AG04449 (cell line): ENCODE results near the gene PGAP1.

Experiments used
- CTCF ChIA-PET: fragments of 350-600 bp; formaldehyde crosslinking; extraction: SDS; loops from one replicate; lab custom pipeline; 2021; ENCODE audit warnings: antibody characterized with exemption; lab: Yijun Ruan, JAX
- POLR2A ChIA-PET: fragments of 400-600, 350-600 bp; formaldehyde crosslinking; extraction: SDS; loops from one replicate; lab custom pipeline; 2020; ENCODE audit warnings: antibody characterized with exemption, inconsistent platforms; lab: Yijun Ruan, JAX
- DNase-seq: peaks from one replicate; pipeline ENCODE4 v3.0.0-alpha.2; 2010; ENCODE audit warnings: low read depth, low spot score
- H3K4me3 ChIP-seq: 2 replicates; pipeline ENCODE4 v1.5.1; 2011; ENCODE audit warnings: low read depth, mild to moderate bottlenecking, control low read depth, low read length
- TF ChIP-seq, protein P1 (sequence below): IDR thresholded peaks from one replicate; pipeline ENCODE4 v1.5.1; 2011; ENCODE audit warnings: mild to moderate bottlenecking, moderate library complexity, low read length, control low read depth, inconsistent platforms; ENCODE audit not compliant: insufficient read depth; ENCODE audit errors: missing control alignments

PGAP1 gene

DNA sequence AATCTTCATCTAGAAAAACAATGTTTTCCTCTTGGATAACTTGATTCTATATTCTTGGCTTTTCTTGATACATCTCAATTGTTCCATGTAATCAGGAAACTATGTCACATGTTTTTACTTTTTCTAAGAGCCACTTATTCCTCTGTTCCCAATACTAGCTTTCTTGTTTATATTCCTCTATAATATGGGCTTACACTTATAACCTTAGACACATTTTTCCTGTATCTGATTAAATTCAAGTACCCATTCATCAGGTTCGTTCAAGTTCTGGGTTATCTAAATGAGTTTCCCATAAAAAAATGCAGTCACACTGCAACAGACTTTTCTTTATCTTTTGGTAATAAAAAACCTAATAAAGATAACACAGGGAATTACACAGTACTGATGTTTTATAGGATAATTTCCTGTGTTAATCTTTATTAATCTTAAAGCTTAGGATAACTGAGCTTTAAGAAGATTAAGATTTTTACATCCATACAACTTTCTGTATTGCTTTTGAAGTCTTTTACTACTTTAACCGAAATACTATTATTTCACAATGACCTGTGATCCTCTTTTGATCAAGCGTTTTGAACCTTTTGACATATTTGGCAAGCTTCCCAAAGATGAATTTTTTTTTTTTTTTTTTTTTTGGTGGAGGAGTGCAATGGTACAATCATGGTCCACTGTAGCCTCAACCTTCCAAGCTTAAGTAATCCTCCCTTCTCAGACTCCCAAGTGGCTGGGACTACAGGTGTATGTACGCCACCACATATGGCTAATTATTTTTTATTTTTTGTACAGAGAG, 73.0 kb downstream of the PGAP1 start:
- TF ChIP-seq, protein P1, sequence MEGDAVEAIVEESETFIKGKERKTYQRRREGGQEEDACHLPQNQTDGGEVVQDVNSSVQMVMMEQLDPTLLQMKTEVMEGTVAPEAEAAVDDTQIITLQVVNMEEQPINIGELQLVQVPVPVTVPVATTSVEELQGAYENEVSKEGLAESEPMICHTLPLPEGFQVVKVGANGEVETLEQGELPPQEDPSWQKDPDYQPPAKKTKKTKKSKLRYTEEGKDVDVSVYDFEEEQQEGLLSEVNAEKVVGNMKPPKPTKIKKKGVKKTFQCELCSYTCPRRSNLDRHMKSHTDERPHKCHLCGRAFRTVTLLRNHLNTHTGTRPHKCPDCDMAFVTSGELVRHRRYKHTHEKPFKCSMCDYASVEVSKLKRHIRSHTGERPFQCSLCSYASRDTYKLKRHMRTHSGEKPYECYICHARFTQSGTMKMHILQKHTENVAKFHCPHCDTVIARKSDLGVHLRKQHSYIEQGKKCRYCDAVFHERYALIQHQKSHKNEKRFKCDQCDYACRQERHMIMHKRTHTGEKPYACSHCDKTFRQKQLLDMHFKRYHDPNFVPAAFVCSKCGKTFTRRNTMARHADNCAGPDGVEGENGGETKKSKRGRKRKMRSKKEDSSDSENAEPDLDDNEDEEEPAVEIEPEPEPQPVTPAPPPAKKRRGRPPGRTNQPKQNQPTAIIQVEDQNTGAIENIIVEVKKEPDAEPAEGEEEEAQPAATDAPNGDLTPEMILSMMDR = no peak
- CTCF ChIA-PET = no interaction called here
- H3K4me3 ChIP-seq = no peak overlapping the region
- no peak for DNase-seq
- POLR2A ChIA-PET = no interaction called here

DNA sequence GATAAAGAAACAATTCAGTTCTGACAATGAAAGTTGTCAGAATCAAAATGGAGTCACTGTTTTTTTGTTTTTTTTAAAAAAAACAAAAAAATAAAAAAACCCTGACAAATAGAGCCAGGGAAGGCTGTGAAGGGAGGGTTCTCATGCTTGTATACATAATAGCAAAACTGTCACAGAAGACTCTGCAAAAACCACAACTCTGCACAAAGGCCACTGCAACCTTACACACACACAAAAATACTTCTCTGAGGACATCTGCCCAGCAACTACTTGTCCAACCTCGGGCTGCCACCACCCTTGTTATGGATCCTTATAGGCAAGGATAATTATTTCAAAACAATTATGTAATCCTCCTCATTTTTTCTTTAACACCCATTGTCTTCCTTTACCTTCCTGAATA, 75.4 kb downstream of the PGAP1 start:
- CTCF ChIA-PET = no interaction called here

DNA sequence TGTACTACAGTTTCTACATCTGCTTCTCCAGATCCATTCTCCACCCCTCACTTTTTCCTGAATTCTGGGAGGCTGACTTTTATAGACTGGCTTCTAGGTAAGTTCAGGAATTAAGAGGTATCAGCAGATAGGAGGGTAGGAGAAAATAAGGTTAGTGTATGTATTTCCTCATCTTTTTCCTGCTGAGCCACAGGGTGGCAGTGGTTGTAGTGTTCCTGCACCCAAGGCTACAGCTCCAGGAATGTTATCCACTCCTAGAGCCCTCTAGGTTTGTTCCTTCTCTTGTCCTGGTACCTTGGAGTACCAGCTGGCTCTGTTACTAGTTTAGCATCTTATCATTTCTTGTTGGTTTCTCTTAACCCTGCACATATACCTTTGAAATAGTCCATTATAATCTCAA, 76.6 kb downstream of the PGAP1 start:
- H3K4me3 ChIP-seq = no peak overlapping the region
- POLR2A ChIA-PET = no interaction called here
- CTCF ChIA-PET = interaction anchor here (0.8 to 1.4 kb wide), 4 partner anchors 10 to 529 kb away, joined by 3 to 8 read pairs (median 3); no protein-coding TSS in a partner anchor
- TF ChIP-seq, protein P1 = peak; percentile 18
- no peak for DNase-seq

More for the DNA sequence above, 75.4 kb downstream of the PGAP1 start:
- TF ChIP-seq, protein P1 = no peak
- DNase-seq = no peak
- no peak overlapping the region for H3K4me3 ChIP-seq
- POLR2A ChIA-PET = no interaction called here

DNA sequence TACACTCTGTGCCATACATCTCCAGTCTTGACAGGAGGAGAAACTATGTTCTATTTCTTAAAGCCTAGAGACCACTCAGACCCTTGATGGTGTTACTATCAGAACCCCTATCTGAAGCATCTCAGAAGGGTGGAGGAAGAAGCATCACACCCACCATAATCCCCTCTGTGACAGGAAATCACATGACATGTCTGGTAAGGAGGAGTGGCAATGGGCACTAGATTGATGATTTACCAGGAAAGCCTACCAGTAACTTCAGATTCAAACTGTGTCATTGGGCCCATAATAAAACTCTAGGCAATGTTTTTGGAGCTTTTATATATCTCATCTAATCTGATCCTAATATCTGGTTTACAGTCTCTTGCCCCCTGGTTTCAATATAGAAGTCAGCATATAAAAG, 80.2 kb downstream of the PGAP1 start:
- H3K4me3 ChIP-seq = no peak overlapping the region
- TF ChIP-seq, protein P1 = no peak
- no peak for DNase-seq
- ChIA-PET POLR2A (no interaction called here), CTCF (interaction anchor here (0.9 kb wide), 1 partner anchor 10 kb away, joined by 3 read pairs; no protein-coding TSS in a partner anchor)

DNA sequence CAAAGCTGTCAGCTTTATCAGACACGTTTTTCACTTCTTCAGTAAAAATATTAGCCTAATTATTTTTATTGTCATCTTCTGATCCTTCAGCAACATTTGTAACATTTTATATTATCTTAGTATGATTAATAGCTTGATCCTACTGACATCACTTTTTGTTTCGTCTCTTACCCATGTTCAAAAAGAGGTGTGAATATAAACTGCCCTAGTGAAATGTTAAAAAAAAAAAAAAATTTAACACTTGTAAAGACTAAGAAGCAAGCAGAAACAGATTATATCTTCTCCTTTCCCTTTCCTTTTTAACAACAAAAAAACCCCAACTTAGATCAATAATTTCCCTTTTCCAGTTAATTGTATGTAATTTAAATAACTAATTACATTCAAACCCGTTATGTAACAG, 81.1 kb downstream of the PGAP1 start:
- CTCF ChIA-PET = no interaction called here
- no peak overlapping the region for H3K4me3 ChIP-seq
- POLR2A ChIA-PET = no interaction called here
- TF ChIP-seq, protein P1 = no peak
- DNase-seq = no peak

DNA sequence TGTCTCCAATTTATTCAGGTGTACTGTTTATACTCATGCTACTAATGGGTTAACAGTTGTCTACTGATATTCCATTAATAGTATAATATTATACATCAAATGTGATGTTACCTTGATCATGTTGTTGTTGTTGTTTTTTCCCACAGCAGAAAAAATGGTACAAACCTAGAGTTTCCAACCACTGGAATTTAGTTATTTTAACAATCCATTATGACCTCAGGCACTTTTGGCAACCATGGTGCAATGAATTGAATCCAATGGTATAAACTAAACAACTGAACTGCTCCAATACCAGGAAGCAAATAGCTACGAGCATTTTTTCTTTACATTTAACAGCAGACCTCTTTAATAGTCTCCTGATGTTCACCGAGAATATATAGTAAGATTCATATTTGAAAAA, 86.3 kb downstream of the PGAP1 start:
- no peak overlapping the region for H3K4me3 ChIP-seq
- DNase-seq = no peak
- TF ChIP-seq, protein P1 = no peak
- POLR2A ChIA-PET = no interaction called here
- CTCF ChIA-PET = interaction anchor here (0.9 to 1.2 kb wide), 2 partner anchors 10 to 274 kb away, joined by 3 read pairs; no protein-coding TSS in a partner anchor
